K562 (cell line): ENCODE results near the gene SMAD3. TPM values are rescaled to one million over a fixed set of nuclear protein-coding genes. Genes with fewer than 3 reads are reported as not detected.
A peak's percentile ranks its signal among the peaks of the same experiment; 100 is the strongest.

ENCODE experiments used
- ATAC-seq: fragments of 200-7000 bp; cut with Tn5 transposase; 3 replicates; pipeline ENCODE4 v1.9.1; 2020; ENCODE audit warnings: moderate library complexity
- BruUV-seq: library from RNA; stranded (reverse); fragments of 400-500 nt; replicated peaks from 2 replicates; lab custom pipeline; 2021; lab: Mats Ljungman, UMichigan
- CTCF ChIA-PET: fragments of 300-600 bp; formaldehyde crosslinking; extraction: SDS; loops from one replicate; lab custom pipeline; 2021; ENCODE audit warnings: low intra/inter-chr PET ratio; lab: Yijun Ruan, JAX
- POLR2A ChIA-PET: fragments of 300-600, 350-650 bp; sonication (Branson Sonifier 250); formaldehyde crosslinking; extraction: SDS; loops from one replicate; lab custom pipeline; 2021; ENCODE audit warnings: antibody characterized with exemption, inconsistent platforms; lab: Yijun Ruan, JAX
- DNase-seq, 4 experiments: peaks; one replicate each; pipeline versions ENCODE4 v3.0.0 to v3.0.0-alpha.2; 2011 to 2018; ENCODE audit warnings: low spot score in 3 of 4, mixed read lengths in 3 of 4; ENCODE audit errors: extremely low read depth in 1 of 4
- FAIRE-seq: peaks from 2 replicates; lab custom pipeline; 2011; peaks lifted over from hg19 to GRCh38; lab: Jason Lieb, UNC
- H2AFZ ChIP-seq: 2 replicates; pipeline ENCODE4 v1.6.0; 2011; ENCODE audit warnings: low read depth, low read length, control low read depth, inconsistent platforms
- H3K27ac ChIP-seq: fragments of 200-600 bp; 3 replicates; pipeline ENCODE4 v1.8.0; 2011; ENCODE audit warnings: low read depth, mild to moderate bottlenecking, control low read depth, inconsistent platforms, low read length, moderate library complexity, mixed read lengths; ENCODE audit errors: extremely low read depth
- H3K27me3 ChIP-seq, 2 experiments: fragments of 300-600 bp in 1 of 2; 2 replicates in 1 of 2; 3 replicates in 1 of 2; pipeline versions ENCODE4 v1.6.0 to v1.8.0; 2011; ENCODE audit warnings: inconsistent platforms in 2 of 2, low read length in 2 of 2, mild to moderate bottlenecking in 1 of 2, mixed read lengths in 1 of 2, moderate library complexity in 1 of 2; ENCODE audit not compliant: control insufficient read depth in 2 of 2, insufficient read depth in 2 of 2
- H3K36me3 ChIP-seq: fragments of 300-600 bp; 3 replicates; pipeline ENCODE4 v1.8.0; 2011; ENCODE audit warnings: mild to moderate bottlenecking, low read length, inconsistent platforms; ENCODE audit not compliant: control insufficient read depth, insufficient read depth
- H3K4me1 ChIP-seq, 2 experiments: fragments of 200-600 bp in 1 of 2; replicated peaks in 1 of 2; 2 replicates in 1 of 2; 3 replicates in 1 of 2; pipeline versions ENCODE4 v1.5.1 to v1.8.0; 2011; ENCODE audit warnings: inconsistent platforms in 2 of 2, low read length in 2 of 2, mild to moderate bottlenecking in 1 of 2, mixed read lengths in 1 of 2, moderate library complexity in 1 of 2; ENCODE audit not compliant: control insufficient read depth in 2 of 2, insufficient read depth in 2 of 2
- H3K4me2 ChIP-seq: 2 replicates; pipeline ENCODE4 v1.6.1; 2011; ENCODE audit warnings: low read length, control low read depth, inconsistent platforms, mixed read lengths; ENCODE audit not compliant: insufficient read depth
- H3K4me3 ChIP-seq: fragments of 200-600 bp; sonication (generic), shearing (Covaris generic); 2 replicates; pipeline ENCODE4 v1.5.1; 2016; ENCODE audit warnings: control low read depth, inconsistent platforms
- H3K79me2 ChIP-seq: fragments of 200-600 bp; 3 replicates; pipeline ENCODE4 v1.8.0; 2011; ENCODE audit warnings: low read length, inconsistent platforms; ENCODE audit not compliant: control insufficient read depth, insufficient read depth
- H3K9ac ChIP-seq, 2 experiments: 2 replicates each; pipeline versions ENCODE4 v1.6.0 to v1.6.1; 2011; ENCODE audit warnings: low read depth in 2 of 2, low read length in 2 of 2, control low read depth in 1 of 2, inconsistent platforms in 1 of 2, mild to moderate bottlenecking in 1 of 2, mixed read lengths in 1 of 2; ENCODE audit not compliant: insufficient read depth in 1 of 2
- H3K9me1 ChIP-seq: one replicate; pipeline ENCODE4 v1.6.0; 2011; ENCODE audit warnings: inconsistent platforms, mild to moderate bottlenecking, low read length, moderate library complexity; ENCODE audit not compliant: control insufficient read depth, insufficient read depth
- H3K9me3 ChIP-seq: replicated peaks from 2 replicates; pipeline ENCODE4 v1.5.1; 2011; ENCODE audit warnings: low read depth, low read length, inconsistent platforms; ENCODE audit not compliant: control insufficient read depth, insufficient read depth
- H4K20me1 ChIP-seq: replicated peaks from 2 replicates; pipeline ENCODE4 v1.6.1; 2011; ENCODE audit warnings: low read length, inconsistent platforms, mixed read lengths; ENCODE audit not compliant: control insufficient read depth, insufficient read depth
- ZNF263 ChIP-seq: sonication (generic); formaldehyde crosslinking; IDR thresholded peaks from 2 replicates; pipeline ENCODE4 v1.8.0; 2022; ENCODE audit warnings: mild to moderate bottlenecking, missing genetic modification reagents, borderline replicate concordance
- WGBS: fragments of 100-300 bp; shearing (Covaris generic); methylation state at CpG from one replicate; pipeline ENCODE4 v1.1.6; 2016; ENCODE audit warnings: low coverage, mixed read lengths; ENCODE audit not compliant: insufficient coverage; ENCODE audit errors: missing lambda C conversion rate; 5-methylcytosine and 5-hydroxymethylcytosine counted together
- in situ Hi-C: fragments of 300-500 bp; cut with MboI; formaldehyde crosslinking; loops from 4 replicates; pipeline ENCODE4 v1.15.0; 2018; ENCODE audit warnings: inconsistent platforms, mixed read lengths
- intact Hi-C: fragments of 100-400 bp; cut with micrococcal nuclease; formaldehyde crosslinking; loops from 2 replicates; pipeline ENCODE4 v1.14.2; 2022
- polyA plus RNA-seq, 8 experiments: library from polyadenylated mRNA; depleted of rRNA in 4 of 8; stranded (reverse) in 5 of 8; unstranded in 3 of 8; fragments of >200 nt; fragmentation: Nextera tagmentation in 2 of 8; fragmentation: Illumina TruSeq in 1 of 8; extraction: Ambion mirVana in 2 of 8; extraction: Trizol in 1 of 8; gene quantifications; 2 replicates each; pipeline versions ENCODE4 v1.2.1 to v1.2.3, GENCODE V29; 2011 to 2014; ENCODE audit warnings: inconsistent platforms in 1 of 8, missing spikeins in 1 of 8
- total RNA-seq, 7 experiments: library from RNA; depleted of rRNA in 6 of 7; stranded (reverse); fragments of >200 nt in 6 of 7; fragmentation: Illumina TruSeq in 2 of 7; extraction: Trizol in 2 of 7; gene quantifications; 2 replicates each; pipeline versions ENCODE4 v1.2.1 to v1.2.3, GENCODE V29; 2011 to 2021; ENCODE audit warnings: low replicate concordance in 1 of 7
- TF ChIP-seq, protein P1 (sequence below), 2 experiments: fragments of 200-800 bp in 1 of 2; sonication (Bioruptor generic) in 1 of 2; sonication (generic) in 1 of 2; formaldehyde crosslinking in 1 of 2; IDR thresholded peaks in 1 of 2; conservative IDR thresholded peaks in 1 of 2; 2 replicates each; pipeline versions ENCODE4 v1.5.0 to v1.6.1; 2016 to 2020; ENCODE audit warnings: missing compliant biosample characterization in 1 of 2, missing genetic modification characterization in 1 of 2, missing genetic modification reagents in 1 of 2

Gene SMAD3
- total and polyA plus RNA-seq, 9 of the 15 experiments (the other 6 are each of a cell fraction or from before 2014, with no cell fraction given) = 4.3 to 39.2 (median 11.1) TPM

DNA sequence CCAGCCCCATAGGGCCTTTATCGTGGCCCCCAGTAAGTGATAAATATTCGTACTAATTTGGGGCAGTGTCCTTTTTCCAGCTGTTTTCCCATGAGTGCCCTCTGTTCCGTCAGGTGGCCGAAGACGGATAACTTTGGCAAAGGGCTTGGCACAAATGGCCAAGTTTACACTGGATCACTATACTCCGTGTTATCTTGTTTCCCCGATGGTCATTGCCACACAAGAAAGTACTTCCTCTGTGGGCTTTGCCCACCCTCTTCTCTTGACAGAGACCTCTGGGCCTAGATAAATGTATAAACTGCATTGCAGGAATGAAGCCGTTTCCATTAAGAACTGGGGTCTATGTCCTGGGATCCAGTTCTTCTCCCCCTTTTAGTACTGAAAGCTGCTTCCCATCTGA lies 39.1 kb downstream of the SMAD3 start:
- Histone ChIP-seq H4K20me1 (peaks cover 11% of the 10 kb centered on the region; the same call in 1 of the 2 replicates), H3K27me3 (no peaks in the 10 kb centered on the region), H3K9me3 (no peaks in the 10 kb centered on the region), H3K4me3 (no peak overlapping the region), H2AFZ (no peak overlapping the region), H3K9me1 (no peaks in the 10 kb centered on the region), H3K9ac (no peak overlapping the region), H3K27ac (no peak overlapping the region), H3K4me1 (peaks cover 10 to 51% of the 10 kb centered on the region in 2 experiments), H3K4me2 (no peak overlapping the region), H3K79me2 (peaks cover 52% of the 10 kb centered on the region), H3K36me3 (peaks cover 10% of the 10 kb centered on the region; the same call in 2 of the 3 replicates)
- no peak for TF ChIP-seq ZNF263 (CRISPR knock-in tag)
- TF ChIP-seq, protein P1, sequence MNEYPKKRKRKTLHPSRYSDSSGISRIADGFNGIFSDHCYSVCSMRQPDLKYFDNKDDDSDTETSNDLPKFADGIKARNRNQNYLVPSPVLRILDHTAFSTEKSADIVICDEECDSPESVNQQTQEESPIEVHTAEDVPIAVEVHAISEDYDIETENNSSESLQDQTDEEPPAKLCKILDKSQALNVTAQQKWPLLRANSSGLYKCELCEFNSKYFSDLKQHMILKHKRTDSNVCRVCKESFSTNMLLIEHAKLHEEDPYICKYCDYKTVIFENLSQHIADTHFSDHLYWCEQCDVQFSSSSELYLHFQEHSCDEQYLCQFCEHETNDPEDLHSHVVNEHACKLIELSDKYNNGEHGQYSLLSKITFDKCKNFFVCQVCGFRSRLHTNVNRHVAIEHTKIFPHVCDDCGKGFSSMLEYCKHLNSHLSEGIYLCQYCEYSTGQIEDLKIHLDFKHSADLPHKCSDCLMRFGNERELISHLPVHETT (CRISPR knock-in tag; conservative IDR thresholded peaks at IDR 0.05 in 1 of 2, IDR thresholded peaks at IDR 0.05 in 1 of 2) = 0 out of 4 replicates have a peak, but pooled peaks of 1 of the 2 experiments have one; percentile 7
- DNase-seq = no peak
- ATAC-seq = no peak
- ChIA-PET CTCF (no interaction called here), POLR2A (interaction anchor here (0.6 to 1.2 kb wide), 4 partner anchors 8 to 748 kb away, joined by 3 to 4 read pairs (median 3); no protein-coding TSS in a partner anchor)
- in situ Hi-C loops = no loop called here
- WGBS = 85% methylated on average over 8 of the region's 8 CpGs
- intact Hi-C loops = no loop called here
- no TSS peak for BruUV-seq
- FAIRE-seq = no peak
